ENCODE results near the gene BBX.
"Not testable (repeated sequence)": the region's sequence is repeated elsewhere in the genome, so short reads cannot be mapped to it uniquely, and the experiment has no call there.

Gene BBX

GRCh38 chr3:107800710-107801109 is 277.9 kb downstream of the BBX start:
- no peak for DNase-seq (ENCODE audit: low spot score)

GRCh38 chr3:107803170-107803569 is 280.4 kb downstream of the BBX start:
- DNase-seq (ENCODE audit: low spot score) = no peak

GRCh38 chr3:107806021-107806420 is 283.3 kb downstream of the BBX start:
- DNase-seq (ENCODE audit: low spot score) = no peak

- no peak for DNase-seq (ENCODE audit: low spot score)
These were observed 283.8 kb downstream of the BBX start for GRCh38 chr3:107806536-107806935.

- DNase-seq (ENCODE audit: low spot score) = no peak
These were observed 287.7 kb downstream of the BBX start for GRCh38 chr3:107810171-107811071.

- DNase-seq (ENCODE audit: low spot score) = no peak
These were observed 290.3 kb downstream of the BBX start for GRCh38 chr3:107813026-107813425.

- DNase-seq (ENCODE audit: low spot score) = no peak
These were observed 293.3 kb downstream of the BBX start for GRCh38 chr3:107816107-107816506.

GRCh38 chr3:107817076-107817475 is 294.3 kb downstream of the BBX start:
- no peak for DNase-seq (ENCODE audit: low spot score)

- DNase-seq (ENCODE audit: low spot score) = no peak
These were observed 295.3 kb downstream of the BBX start for GRCh38 chr3:107818025-107818424.

GRCh38 chr3:107819656-107820055 is 296.9 kb downstream of the BBX start:
- DNase-seq (ENCODE audit: low spot score) = no peak

- DNase-seq (ENCODE audit: low spot score) = no peak
These were observed 299.5 kb downstream of the BBX start for GRCh38 chr3:107822308-107822707.

GRCh38 chr3:107824822-107825371 is 302.1 kb downstream of the BBX start:
- DNase-seq (ENCODE audit: low spot score) = no peak

GRCh38 chr3:107825556-107825955 is 302.8 kb downstream of the BBX start:
- DNase-seq (ENCODE audit: low spot score) = no peak

GRCh38 chr3:107826727-107827126 is 304.0 kb downstream of the BBX start:
- no peak for DNase-seq (ENCODE audit: low spot score)

GRCh38 chr3:107829185-107829584 is 306.4 kb downstream of the BBX start:
- DNase-seq (ENCODE audit: low spot score) = no peak

GRCh38 chr3:107831590-107831989 is 308.8 kb downstream of the BBX start:
- no peak for DNase-seq (ENCODE audit: low spot score)

GRCh38 chr3:107833043-107833442 is 310.3 kb downstream of the BBX start:
- no peak for DNase-seq (ENCODE audit: low spot score)

GRCh38 chr3:107833722-107834416 is 311.1 kb downstream of the BBX start:
- DNase-seq (ENCODE audit: low spot score) = no peak

- DNase-seq (ENCODE audit: low spot score) = not testable (repeated sequence)
These were observed 312.2 kb downstream of the BBX start for GRCh38 chr3:107835001-107835400.

- no peak for DNase-seq (ENCODE audit: low spot score)
These were observed 315.3 kb downstream of the BBX start for GRCh38 chr3:107837895-107838612.

- no peak for DNase-seq (ENCODE audit: low spot score)
These were observed 319.1 kb downstream of the BBX start for GRCh38 chr3:107841831-107842230.

- no peak for DNase-seq (ENCODE audit: low spot score)
These were observed 320.2 kb downstream of the BBX start for GRCh38 chr3:107842940-107843339.

Measured in hematopoietic multipotent progenitor cell treated with erythropoietin and hydrocortisone succinate and interleukin-3 and kit ligand, for 17 days (in vitro differentiated cells).